Measurements from ENCODE around the gene PCK2. TPM values are rescaled to one million over a fixed set of nuclear protein-coding genes. Genes with fewer than 3 reads are reported as not detected.

The PCK2 gene
- total RNA-seq, 1 donor from 2014 or later, result 66.0 TPM

DNA sequence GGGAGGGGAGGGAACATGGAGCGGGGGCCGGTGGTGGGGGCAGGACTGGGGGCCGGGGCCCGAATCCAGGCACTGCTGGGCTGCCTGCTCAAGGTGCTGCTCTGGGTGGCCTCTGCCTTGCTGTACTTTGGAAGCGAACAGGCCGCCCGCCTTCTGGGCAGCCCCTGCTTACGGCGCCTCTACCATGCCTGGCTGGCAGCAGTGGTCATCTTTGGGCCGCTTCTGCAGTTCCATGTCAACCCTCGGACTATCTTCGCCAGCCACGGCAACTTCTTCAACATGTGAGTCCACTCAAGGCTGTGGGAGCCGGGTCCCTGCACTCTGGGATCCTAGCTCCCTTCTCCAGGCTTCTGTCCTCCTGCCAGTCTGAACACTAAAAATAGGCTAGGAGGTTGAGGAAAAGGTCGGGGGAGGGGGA, 37.4 kb downstream of the PCK2 start:
- no peaks in the 10 kb centered on the region for H3K9me3 Mint-ChIP-seq (ENCODE audit: unreplicated experiment)
- no peak overlapping the region for H3K4me3 Mint-ChIP-seq (ENCODE audit: unreplicated experiment)
- DNase-seq (ENCODE audit: extremely low spot score, unreplicated experiment), result no peak
- no peaks in the 10 kb centered on the region for H3K36me3 Mint-ChIP-seq (ENCODE audit: unreplicated experiment)
- TF ChIP-seq, protein P1, sequence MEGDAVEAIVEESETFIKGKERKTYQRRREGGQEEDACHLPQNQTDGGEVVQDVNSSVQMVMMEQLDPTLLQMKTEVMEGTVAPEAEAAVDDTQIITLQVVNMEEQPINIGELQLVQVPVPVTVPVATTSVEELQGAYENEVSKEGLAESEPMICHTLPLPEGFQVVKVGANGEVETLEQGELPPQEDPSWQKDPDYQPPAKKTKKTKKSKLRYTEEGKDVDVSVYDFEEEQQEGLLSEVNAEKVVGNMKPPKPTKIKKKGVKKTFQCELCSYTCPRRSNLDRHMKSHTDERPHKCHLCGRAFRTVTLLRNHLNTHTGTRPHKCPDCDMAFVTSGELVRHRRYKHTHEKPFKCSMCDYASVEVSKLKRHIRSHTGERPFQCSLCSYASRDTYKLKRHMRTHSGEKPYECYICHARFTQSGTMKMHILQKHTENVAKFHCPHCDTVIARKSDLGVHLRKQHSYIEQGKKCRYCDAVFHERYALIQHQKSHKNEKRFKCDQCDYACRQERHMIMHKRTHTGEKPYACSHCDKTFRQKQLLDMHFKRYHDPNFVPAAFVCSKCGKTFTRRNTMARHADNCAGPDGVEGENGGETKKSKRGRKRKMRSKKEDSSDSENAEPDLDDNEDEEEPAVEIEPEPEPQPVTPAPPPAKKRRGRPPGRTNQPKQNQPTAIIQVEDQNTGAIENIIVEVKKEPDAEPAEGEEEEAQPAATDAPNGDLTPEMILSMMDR (IDR thresholded peaks at IDR 0.05), result no peak
- H3K4me1 Mint-ChIP-seq (ENCODE audit: unreplicated experiment), result peaks cover 5% of the 10 kb centered on the region
- H3K27me3 Mint-ChIP-seq (ENCODE audit: unreplicated experiment), result no peaks in the 10 kb centered on the region
- H3K27ac Mint-ChIP-seq (ENCODE audit: unreplicated experiment), result no peak overlapping the region

DNA sequence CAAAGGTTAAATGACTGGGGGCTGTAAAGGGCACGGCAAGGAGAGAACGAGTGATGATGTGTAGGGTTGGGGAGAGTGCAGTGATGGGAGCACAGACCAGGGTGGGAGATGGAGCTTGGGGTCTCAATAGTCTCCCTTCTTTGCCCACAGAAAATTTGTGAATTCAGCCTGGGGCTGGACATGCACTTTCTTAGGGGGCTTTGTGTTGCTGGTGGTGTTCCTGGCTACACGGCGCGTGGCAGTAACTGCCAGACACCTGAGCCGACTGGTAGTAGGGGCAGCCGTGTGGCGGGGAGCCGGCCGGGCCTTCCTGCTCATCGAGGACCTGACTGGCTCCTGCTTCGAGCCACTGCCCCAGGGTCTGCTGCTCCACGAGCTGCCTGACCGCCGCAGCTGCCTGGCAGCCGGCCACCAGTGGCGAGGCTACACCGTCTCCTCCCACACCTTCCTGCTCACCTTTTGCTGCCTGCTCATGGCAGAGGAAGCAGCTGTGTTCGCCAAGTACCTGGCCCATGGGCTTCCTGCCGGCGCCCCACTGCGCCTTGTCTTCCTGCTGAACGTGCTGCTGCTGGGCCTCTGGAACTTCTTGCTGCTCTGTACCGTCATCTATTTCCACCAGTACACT, 38.1 kb downstream of the PCK2 start:
- H3K4me1 Mint-ChIP-seq (ENCODE audit: unreplicated experiment), result peaks cover 11% of the 10 kb centered on the region
- no peaks in the 10 kb centered on the region for H3K9me3 Mint-ChIP-seq (ENCODE audit: unreplicated experiment)
- TF ChIP-seq, protein P1 (IDR thresholded peaks at IDR 0.05), result no peak
- H3K27me3 Mint-ChIP-seq (ENCODE audit: unreplicated experiment), result no peaks in the 10 kb centered on the region
- H3K27ac Mint-ChIP-seq (ENCODE audit: unreplicated experiment), result no peak overlapping the region
- peaks cover 1% of the 10 kb centered on the region for H3K36me3 Mint-ChIP-seq (ENCODE audit: unreplicated experiment)
- DNase-seq (ENCODE audit: extremely low spot score, unreplicated experiment), result no peak
- no peak overlapping the region for H3K4me3 Mint-ChIP-seq (ENCODE audit: unreplicated experiment)

DNA sequence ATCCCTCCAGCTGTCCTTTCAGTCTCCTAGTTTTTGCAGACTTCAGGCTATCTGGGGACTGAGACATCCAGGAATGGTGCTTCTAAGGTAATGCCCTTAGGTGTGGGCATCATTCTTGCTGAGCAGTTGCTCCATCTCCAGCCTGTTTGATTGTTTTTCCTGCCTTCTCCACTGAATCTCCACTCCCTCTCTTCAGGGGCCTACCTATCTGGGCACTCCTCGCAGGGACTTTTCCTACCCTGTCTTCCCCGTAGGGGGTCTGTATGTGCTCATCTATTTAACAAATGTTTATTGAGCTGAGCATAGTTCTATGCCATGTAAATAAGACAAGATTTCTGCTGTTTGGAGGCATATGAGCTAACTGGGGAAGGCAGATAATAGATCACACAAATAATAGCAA, 38.9 kb downstream of the PCK2 start:
- Mint-ChIP-seq H3K9me3 (ENCODE audit: unreplicated experiment) (no peaks in the 10 kb centered on the region), H3K27ac (ENCODE audit: unreplicated experiment) (no peak overlapping the region), H3K27me3 (ENCODE audit: unreplicated experiment) (no peaks in the 10 kb centered on the region), H3K4me3 (ENCODE audit: unreplicated experiment) (no peak overlapping the region), H3K36me3 (ENCODE audit: unreplicated experiment) (peaks cover 6% of the 10 kb centered on the region), H3K4me1 (ENCODE audit: unreplicated experiment) (peaks cover 12% of the 10 kb centered on the region)
- TF ChIP-seq, protein P1 (IDR thresholded peaks at IDR 0.05), result no peak
- no peak for DNase-seq (ENCODE audit: extremely low spot score, unreplicated experiment)

DNA sequence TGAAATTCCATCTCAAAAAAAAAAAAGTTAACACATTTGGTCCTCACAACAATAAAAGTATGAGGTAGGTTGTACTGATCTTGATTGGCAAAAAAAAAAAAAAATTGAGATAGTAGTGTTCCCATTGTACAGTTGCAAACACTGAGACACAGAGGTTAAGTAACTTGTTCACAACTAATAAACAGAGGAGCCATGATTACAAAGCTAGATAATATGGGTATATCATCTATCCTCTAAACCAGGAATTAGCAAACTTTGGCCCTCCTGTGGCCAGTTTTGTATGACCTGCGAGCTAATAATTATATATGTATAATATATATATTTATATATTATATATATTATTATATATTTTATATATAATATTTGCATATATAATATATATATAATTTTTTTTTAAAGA, 39.6 kb downstream of the PCK2 start:
- H3K27me3 Mint-ChIP-seq (ENCODE audit: unreplicated experiment), result no peaks in the 10 kb centered on the region
- TF ChIP-seq, protein P1 (IDR thresholded peaks at IDR 0.05), result no peak
- no peaks in the 10 kb centered on the region for H3K9me3 Mint-ChIP-seq (ENCODE audit: unreplicated experiment)
- no peak overlapping the region for H3K27ac Mint-ChIP-seq (ENCODE audit: unreplicated experiment)
- DNase-seq (ENCODE audit: extremely low spot score, unreplicated experiment), result no peak
- H3K4me3 Mint-ChIP-seq (ENCODE audit: unreplicated experiment), result no peak overlapping the region
- H3K4me1 Mint-ChIP-seq (ENCODE audit: unreplicated experiment), result peaks cover 12% of the 10 kb centered on the region
- peaks cover 13% of the 10 kb centered on the region for H3K36me3 Mint-ChIP-seq (ENCODE audit: unreplicated experiment)

DNA sequence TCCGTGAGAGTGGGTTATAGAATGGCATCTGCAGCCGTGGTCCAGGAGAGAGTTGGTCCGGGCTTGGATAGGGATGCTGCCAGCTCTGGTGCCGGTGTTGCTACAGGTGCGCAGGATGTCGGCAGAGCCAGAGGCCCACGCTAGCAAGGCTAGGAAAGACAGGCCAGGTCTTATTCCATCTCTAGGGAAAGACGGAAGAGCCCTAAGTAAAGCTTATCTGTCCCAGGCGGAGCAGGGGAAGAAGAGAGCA, 41.4 kb downstream of the PCK2 start:
- Mint-ChIP-seq H3K27ac (ENCODE audit: unreplicated experiment) (peak overlapping the region; percentile 66), H3K4me1 (ENCODE audit: unreplicated experiment) (peaks cover 26% of the 10 kb centered on the region), H3K27me3 (ENCODE audit: unreplicated experiment) (no peaks in the 10 kb centered on the region), H3K4me3 (ENCODE audit: unreplicated experiment) (peak overlapping the region; percentile 79), H3K9me3 (ENCODE audit: unreplicated experiment) (no peaks in the 10 kb centered on the region), H3K36me3 (ENCODE audit: unreplicated experiment) (peaks cover 19% of the 10 kb centered on the region)
- no peak for DNase-seq (ENCODE audit: extremely low spot score, unreplicated experiment)
- TF ChIP-seq, protein P1 (IDR thresholded peaks at IDR 0.05), result no peak

All from osteocyte (in vitro differentiated cells).